Measurements from ENCODE around the gene NHLH2.

Gene NHLH2

GRCh38 chr1:115840605-115841460 is at the start of gene NHLH2:
Gene NHLH2, minus strand, starts transcription at chr1:115841126. Its CDS starts 2,754 bp downstream, at chr1:115838372.
- H3K4me3 ChIP-seq (ENCODE audit: low read depth, low read length) = peak within 1 kb of the TSS; percentile 44

- no peak overlapping the region for H3K4me3 ChIP-seq (ENCODE audit: low read depth, low read length)
These were observed 49.7 kb upstream of the NHLH2 start for GRCh38 chr1:115890580-115890979.

- H3K4me3 ChIP-seq (ENCODE audit: low read depth, low read length) = no peak overlapping the region
These were observed 48.0 kb upstream of the NHLH2 start for GRCh38 chr1:115888976-115889375.

GRCh38 chr1:115882913-115883902 is 42.3 kb upstream of the NHLH2 start:
- no peak overlapping the region for H3K4me3 ChIP-seq (ENCODE audit: low read depth, low read length)

GRCh38 chr1:115880981-115881672 is 40.2 kb upstream of the NHLH2 start:
- H3K4me3 ChIP-seq (ENCODE audit: low read depth, low read length) = no peak overlapping the region

- no peak overlapping the region for H3K4me3 ChIP-seq (ENCODE audit: low read depth, low read length)
These were observed 39.1 kb upstream of the NHLH2 start for GRCh38 chr1:115879977-115880376.

- no peak overlapping the region for H3K4me3 ChIP-seq (ENCODE audit: low read depth, low read length)
These were observed 36.6 kb upstream of the NHLH2 start for GRCh38 chr1:115877511-115877910.

- no peak overlapping the region for H3K4me3 ChIP-seq (ENCODE audit: low read depth, low read length)
These were observed 34.0 kb upstream of the NHLH2 start for GRCh38 chr1:115874904-115875303.

GRCh38 chr1:115874497-115874896 is 33.6 kb upstream of the NHLH2 start:
- H3K4me3 ChIP-seq (ENCODE audit: low read depth, low read length) = no peak overlapping the region

GRCh38 chr1:115873184-115873583 is 32.3 kb upstream of the NHLH2 start:
- no peak overlapping the region for H3K4me3 ChIP-seq (ENCODE audit: low read depth, low read length)

GRCh38 chr1:115869064-115869463 is 28.1 kb upstream of the NHLH2 start:
- H3K4me3 ChIP-seq (ENCODE audit: low read depth, low read length) = no peak overlapping the region

- H3K4me3 ChIP-seq (ENCODE audit: low read depth, low read length) = no peak overlapping the region
These were observed 26.3 kb upstream of the NHLH2 start for GRCh38 chr1:115867216-115867615.

- no peak overlapping the region for H3K4me3 ChIP-seq (ENCODE audit: low read depth, low read length)
These were observed 24.9 kb upstream of the NHLH2 start for GRCh38 chr1:115865704-115866380.

- H3K4me3 ChIP-seq (ENCODE audit: low read depth, low read length) = no peak overlapping the region
These were observed 21.5 kb upstream of the NHLH2 start for GRCh38 chr1:115862403-115862802.

- no peak overlapping the region for H3K4me3 ChIP-seq (ENCODE audit: low read depth, low read length)
These were observed 13.1 kb upstream of the NHLH2 start for GRCh38 chr1:115854005-115854404.

- H3K4me3 ChIP-seq (ENCODE audit: low read depth, low read length) = no peak overlapping the region
These were observed 10.0 kb upstream of the NHLH2 start for GRCh38 chr1:115850937-115851336.

GRCh38 chr1:115847787-115848186 is 6.9 kb upstream of the NHLH2 start:
- H3K4me3 ChIP-seq (ENCODE audit: low read depth, low read length) = no peak overlapping the region

GRCh38 chr1:115842948-115843347 is 2.0 kb upstream of the NHLH2 start:
- H3K4me3 ChIP-seq (ENCODE audit: low read depth, low read length) = no peak overlapping the region

- peak overlapping the region; percentile 44 for H3K4me3 ChIP-seq (ENCODE audit: low read depth, low read length)
These were observed 1.2 kb downstream of the NHLH2 start for GRCh38 chr1:115839679-115840237.

GRCh38 chr1:115839029-115839678 is 1.8 kb downstream of the NHLH2 start:
- H3K4me3 ChIP-seq (ENCODE audit: low read depth, low read length) = peak overlapping the region; percentile 44

Data from iPS-11a (cell line).